NCI-H526 treated with DMSO at 0.1 percent for 48 hours (cell line): ENCODE data around the gene ATG5.
"Not testable (repeated sequence)": the region's sequence is repeated elsewhere in the genome, so short reads cannot be mapped to it uniquely, and the experiment has no call there.

ENCODE experiments used
- DNase-seq: peaks from one replicate; lab custom pipeline; 2025; lab: John Stamatoyannopoulos, UW

ATG5 gene

DNA sequence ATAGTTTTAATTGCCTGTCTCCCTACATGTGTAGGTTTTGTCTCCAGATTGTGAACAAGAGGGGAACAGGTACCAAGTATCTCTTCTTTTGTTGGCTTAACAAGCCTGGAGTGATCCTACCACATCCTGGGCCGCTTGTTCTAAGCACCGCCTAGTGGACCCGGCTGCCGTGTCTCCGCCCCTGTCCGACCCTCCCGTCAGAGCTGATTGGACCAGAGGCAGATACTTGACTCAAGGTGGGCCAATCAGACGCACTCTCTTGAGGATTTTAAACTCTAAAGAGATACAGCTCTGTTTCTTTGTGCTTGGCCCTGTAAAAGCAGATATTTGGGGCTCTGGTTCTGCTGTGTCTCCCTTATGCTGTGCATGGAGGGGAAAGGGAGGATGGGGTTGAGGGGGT, 171.2 kb downstream of the ATG5 start:
- no peak for DNase-seq

DNA sequence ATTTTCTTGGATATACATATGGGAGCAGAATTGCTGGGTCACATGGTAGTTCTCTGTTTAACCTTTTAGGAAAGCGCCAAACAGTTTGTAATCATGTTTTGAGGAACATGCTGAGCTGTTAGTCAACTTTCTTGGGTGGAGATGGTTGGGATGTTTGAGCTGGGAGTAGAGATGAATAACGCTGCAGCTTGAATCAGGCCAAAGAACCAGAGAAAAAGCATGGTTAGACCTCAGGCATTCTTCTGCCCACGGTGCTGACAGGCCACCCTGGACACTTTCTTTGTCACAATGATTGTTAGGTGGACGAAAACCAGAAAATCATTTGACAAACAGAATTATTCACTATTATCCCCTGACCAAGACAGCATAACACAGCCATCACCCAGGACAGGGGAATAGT, 172.6 kb downstream of the ATG5 start:
- DNase-seq = no peak

DNA sequence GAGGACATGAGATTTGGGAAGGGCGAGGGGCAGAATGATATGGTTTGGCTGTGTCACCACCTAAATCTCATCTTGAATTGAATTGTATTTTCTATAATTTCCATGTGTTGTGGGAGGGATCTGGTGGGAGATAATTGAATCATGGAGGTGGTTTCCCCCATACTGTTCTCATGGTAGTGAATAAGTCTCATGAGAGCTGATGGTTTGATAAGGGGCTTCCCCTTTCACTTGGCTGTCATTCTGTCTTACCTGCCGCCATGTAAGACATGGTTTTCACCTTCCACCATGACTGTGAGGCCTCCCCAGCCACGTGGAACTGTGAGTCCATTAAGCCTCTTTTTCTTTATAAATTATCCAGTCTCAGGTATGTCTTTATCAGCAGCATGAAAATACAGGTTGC, 173.1 kb downstream of the ATG5 start:
- DNase-seq = not testable (repeated sequence)

DNA sequence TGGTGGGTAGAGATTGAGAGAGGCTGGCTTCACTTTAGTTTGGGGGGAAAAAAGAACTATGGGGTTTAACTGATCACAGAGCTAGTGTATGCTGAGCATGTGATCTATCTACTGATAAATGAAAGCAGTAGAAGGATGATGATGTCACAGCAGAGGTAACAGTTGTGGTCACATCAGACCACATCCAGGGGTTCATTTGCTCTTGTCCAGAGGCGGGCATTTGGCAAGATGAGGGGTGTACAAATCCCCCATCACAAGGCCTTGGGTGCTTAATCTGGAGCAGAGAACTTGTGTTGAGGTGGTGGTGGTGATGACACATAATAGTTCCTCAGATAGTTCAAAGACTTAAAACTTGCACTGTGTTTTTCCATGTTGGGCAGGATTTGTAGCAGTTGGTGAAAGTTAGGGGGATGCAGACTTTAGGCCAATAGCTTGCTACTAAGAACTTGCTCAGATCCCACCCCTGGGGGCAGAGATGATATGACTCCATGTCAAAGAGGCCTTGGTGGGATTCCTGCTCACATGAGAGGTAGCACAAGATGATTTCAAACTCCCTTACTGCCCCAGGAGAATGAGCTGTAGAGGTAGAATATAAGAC, 176.0 kb downstream of the ATG5 start:
- DNase-seq = no peak

DNA sequence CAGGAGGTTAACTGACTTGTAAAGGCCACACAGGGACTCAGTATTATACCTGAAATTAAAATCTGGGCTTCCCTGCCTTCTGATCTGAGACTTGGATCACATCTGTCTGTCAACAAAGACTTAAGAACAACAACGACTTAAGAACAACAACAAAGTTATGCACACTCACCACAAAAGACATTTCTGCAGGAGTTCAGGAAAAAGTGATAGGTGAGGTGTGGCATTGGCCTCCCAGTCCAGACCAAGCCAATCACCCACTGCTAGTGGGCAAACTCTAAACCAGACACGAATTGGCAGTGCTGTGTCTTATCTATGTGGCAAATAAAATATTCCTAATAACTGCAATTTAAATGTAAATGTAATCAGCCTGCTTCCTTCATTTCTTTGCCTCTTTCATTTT, 178.1 kb downstream of the ATG5 start:
- no peak for DNase-seq

DNA sequence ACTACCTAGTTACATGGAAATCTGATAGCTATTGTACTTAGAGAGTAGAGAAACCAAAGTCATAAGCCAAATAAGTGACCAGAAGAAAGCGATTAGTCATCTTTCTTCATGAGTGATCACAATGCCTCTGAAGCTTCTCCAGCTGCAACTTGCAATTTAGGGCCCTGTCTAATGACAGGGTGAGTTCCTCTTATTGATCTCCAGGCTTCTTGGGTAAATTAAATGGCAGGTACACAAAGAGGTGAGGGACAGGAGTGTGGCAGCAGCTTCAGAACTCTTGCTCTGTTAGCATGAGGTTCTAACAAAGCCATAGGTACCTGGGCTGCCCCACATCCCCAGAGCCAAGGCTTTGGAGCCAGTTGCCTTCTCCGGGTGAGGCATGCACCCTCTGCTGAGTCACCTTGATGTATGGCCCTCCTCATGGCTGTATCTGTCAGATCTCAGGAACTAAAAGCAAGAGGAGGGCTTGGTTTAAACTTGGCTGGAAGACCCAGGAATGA, 178.7 kb downstream of the ATG5 start:
- no peak for DNase-seq

DNA sequence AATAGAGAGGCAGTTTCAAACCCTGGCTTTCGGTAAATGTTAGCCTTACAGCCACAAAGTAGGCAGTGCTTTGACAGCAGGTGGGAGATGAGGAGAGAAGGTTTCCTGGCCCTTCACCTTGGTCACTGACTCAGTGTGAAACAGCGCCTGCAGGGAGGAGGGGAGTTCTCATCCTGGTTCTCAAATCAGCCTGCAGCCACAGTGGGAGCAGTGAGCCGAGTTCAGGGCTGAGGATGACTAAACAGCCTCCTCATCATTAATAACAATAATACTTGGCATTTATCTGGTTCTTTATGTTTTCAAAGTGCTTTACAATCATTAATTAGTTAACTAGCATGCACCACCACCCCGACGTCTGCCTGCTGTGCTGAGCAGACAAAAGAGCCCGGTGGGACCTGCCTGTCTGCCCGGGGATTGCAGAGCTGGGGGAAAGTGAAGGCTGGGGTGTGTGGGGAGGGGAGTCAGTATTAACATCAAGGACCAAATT, 179.8 kb downstream of the ATG5 start:
- DNase-seq = no peak

DNA sequence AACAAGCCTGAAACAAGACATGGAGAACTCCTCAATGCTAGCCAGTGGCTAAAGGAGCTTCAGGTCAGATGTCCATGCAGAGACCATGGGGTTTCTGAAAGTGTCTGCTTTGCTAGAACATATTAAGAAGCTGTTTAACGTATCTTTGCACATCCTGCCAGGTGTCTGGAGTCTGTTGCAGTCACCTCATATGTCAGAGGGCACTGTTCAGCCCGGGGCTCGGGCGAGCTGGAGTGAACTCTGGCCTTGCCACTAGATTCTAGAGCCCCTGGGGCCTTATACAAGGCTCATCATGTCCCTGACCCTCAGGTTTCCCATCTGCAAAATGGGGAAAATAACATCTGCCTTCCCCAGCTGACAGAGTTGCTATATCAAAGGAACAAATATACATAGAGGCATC, 180.4 kb downstream of the ATG5 start:
- DNase-seq = no peak

DNA sequence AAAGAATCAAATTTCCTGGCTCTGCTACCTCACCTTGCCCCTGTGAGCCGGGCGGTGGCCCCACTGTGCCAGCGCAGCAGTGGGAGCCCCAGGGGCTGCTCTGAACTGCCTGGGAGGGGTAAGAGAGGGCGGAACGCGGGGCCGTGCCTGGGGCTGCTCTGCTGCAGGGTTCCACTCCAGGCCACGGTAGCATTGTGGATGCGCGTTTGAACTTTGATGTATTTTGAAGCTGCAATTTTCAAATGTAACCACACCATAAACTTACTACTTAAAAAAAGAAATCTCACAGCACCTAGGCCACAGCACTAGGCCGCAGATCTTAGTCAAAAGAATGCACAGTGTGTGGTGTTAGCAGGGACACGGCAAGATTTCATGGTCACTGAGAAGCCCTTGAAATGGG, 181.9 kb downstream of the ATG5 start:
- no peak for DNase-seq

DNA sequence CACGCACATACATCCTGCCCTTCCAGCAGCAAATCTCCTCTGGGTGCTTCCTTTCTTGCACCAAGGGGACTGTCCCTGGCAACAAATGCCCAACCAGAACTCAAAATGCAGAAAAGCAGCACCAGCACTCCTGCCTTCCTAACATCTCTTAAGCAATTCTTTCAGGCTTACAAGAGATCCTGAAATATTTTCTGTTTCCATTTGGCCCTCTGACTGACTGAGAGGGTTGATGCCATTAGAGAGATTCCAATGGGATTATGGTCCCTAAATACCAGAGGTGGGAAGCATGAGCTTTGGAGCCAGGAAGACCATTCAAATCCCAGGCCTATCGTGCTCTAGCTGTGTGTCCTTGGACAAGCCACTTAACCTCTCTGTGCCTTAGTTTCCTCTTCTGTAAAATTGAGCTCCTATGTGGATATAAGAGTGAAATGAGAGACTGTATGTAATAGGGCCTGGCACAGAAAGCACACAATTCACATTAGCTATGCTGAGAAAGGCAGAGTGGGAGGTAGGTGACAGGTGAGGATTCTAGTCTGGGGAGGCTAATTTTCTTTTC, 182.6 kb downstream of the ATG5 start:
- DNase-seq = no peak

DNA sequence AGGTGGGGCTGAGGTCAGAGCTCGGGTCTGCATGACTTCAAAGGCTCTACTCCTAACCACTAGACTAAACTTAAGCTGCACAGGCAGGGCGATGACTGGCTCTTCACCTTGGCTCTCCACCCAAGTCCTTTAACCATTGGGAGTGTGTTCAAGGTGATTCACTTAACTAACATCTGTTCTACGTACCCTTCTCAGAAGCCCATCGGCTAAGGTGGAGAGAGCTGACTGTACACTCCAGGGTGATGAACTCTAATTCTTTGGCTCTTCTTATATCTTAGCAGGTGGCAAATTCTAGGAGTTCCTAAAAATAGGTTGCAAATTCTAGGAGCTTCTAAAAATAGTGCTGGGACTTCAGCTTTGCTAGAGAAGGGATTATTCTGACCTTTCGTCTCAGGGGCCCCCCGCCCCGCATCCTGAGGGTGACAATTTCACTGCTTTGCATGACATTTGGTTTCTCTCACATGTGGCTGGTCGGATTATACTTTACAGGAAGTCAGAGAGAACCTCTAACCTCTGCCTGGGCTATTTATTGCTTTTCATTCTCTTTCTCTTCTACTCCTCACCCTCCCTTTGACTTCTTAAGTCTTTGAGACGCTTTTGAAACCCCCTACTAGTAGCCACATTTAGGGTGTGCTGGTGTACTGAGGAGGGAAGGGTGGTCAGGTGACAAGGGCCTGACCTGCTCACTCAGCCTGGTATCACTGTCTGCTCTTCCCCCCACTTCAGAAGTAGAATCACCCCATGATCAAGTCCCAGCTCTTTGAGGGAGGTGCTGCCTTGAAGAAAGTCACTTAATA, 183.9 kb downstream of the ATG5 start:
- no peak for DNase-seq

DNA sequence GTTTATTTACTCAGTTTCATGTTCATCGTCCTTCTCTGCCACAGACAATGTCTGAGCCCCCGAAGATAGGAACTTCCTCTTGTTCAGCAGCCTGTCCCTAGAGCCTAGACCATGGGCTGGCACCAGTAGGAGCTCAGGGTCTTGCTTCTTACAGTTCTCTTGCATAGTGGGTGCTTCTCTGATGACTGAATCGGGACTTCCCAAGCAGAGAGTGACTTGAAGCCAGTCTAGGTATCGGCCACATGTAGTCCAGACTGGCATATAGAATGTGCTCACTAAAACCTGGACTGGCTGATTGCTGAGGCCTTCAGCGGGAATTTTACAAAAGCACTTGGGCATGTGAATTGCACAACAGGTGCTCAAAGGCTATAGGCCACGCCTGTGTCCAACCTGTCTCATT, 187.4 kb downstream of the ATG5 start:
- no peak for DNase-seq

DNA sequence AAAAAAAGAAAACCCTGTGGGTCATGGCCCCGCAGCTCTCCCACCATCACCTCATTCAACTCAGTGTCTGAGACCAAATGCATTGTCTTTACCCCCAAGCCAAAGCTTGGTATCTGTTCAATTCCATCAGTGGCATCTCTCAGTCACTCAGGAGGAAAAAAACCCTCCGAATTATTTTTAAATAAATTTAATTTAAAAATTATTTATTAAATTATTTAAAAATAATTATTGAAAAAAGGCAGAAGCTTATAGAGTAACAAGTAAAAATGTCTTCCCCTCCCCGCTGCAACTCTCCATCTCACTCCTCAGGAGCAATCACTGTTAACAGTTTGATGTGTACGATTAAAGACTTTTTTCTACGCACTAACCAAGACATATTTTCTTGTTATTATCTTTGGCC, 188.7 kb downstream of the ATG5 start:
- no peak for DNase-seq

DNA sequence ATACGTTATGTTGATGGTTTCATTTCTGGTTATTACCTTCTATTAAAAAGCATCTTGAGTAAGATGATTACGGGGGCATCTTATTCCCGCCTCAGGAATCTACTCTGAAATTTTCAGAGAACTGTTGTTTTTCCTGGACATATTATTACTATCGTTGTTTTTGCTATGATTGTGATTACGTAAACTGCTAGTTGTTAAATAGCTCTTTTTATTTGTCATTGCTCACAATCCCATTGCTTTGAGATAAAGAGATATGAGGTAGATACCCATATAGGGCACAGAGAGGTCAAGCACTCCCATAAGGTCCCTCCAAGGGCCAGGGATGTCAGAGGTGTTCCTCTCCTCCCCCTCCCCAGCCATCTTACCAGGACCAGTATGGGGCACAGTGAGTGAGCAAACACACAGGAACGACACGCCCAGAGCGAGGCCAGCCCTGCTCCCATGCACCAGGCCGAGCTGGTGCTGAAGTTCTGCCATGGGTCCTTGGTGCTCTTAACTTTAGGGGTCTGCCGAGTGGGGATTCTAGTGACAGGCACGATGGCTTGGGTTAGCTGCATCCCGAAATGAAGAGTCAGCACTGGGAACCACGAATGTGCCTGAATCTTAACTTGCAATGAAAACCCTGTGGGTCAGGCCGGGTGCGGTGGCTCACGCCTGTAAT, 189.5 kb downstream of the ATG5 start:
- no peak for DNase-seq

DNA sequence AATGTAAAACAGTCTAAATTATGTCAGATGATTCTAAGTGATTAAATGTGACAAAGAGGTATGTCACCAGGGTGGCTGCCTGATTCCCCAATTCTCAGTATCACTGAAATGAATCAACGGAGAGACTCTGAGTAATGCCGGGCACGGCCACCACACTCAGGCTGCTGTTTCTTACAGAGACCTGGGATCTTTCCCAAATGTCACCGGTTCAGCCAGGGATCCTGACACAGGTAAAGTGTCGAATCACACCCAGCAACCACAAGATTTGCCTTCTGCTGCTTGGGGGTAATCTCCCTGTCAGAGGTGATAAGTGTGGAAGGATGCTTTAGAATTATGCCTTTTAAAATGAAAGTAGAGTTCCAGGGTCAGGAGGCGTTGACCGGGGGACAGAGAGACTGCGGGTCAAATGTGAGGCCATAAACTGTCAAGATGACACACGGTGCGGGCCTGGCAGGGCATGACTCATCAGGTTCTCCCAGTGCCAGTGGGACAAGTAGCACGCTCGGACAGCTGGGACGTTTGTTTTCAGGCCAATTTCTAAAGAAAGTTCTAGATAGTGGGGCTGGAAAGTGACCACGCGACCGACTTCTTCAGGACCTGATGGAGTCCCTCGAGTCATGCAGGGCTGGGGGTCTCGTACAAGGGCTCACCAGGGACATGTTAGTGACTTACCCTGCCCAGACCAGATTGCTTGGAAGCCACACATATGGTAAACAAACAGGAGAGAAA, 190.5 kb downstream of the ATG5 start:
- DNase-seq = no peak
